Measurements from ENCODE around the gene SCN2A. TPM values are rescaled to one million over a fixed set of nuclear protein-coding genes. Genes with fewer than 3 reads are reported as not detected.

Gene SCN2A
- total RNA-seq, 1 donor from 2014 or later: 0.04 TPM

- no peak for TF ChIP-seq CTCF (IDR thresholded peaks at IDR 0.05; ENCODE audit: insufficient read depth, low read length, poor library complexity, severe bottlenecking)
- no peak for DNase-seq (ENCODE audit: low read depth)
- Histone ChIP-seq H3K4me3 (ENCODE audit: low read depth, low read length) (no peak overlapping the region), H3K36me3 (ENCODE audit: control insufficient read depth, insufficient read depth, low read length) (no peaks in the 10 kb centered on the region), H3K27me3 (ENCODE audit: control insufficient read depth, insufficient read depth, low read length) (no peaks in the 10 kb centered on the region)
Observed at GRCh38 chr2:165432234-165432966, 193.2 kb downstream of the SCN2A start.

- Histone ChIP-seq H3K4me3 (ENCODE audit: low read depth, low read length) (no peak overlapping the region), H3K36me3 (ENCODE audit: control insufficient read depth, insufficient read depth, low read length) (no peaks in the 10 kb centered on the region), H3K27me3 (ENCODE audit: control insufficient read depth, insufficient read depth, low read length) (no peaks in the 10 kb centered on the region)
- no peak for TF ChIP-seq CTCF (IDR thresholded peaks at IDR 0.05; ENCODE audit: insufficient read depth, low read length, poor library complexity, severe bottlenecking)
- DNase-seq (ENCODE audit: low read depth): no peak
Observed at GRCh38 chr2:165434865-165435496, 195.8 kb downstream of the SCN2A start.

- TF ChIP-seq CTCF (IDR thresholded peaks at IDR 0.05; ENCODE audit: insufficient read depth, low read length, poor library complexity, severe bottlenecking): no peak
- no peak for DNase-seq (ENCODE audit: low read depth)
- no peak overlapping the region for H3K4me3 ChIP-seq (ENCODE audit: low read depth, low read length)
- H3K27me3 ChIP-seq (ENCODE audit: control insufficient read depth, insufficient read depth, low read length): no peaks in the 10 kb centered on the region
- H3K36me3 ChIP-seq (ENCODE audit: control insufficient read depth, insufficient read depth, low read length): no peaks in the 10 kb centered on the region
Observed at GRCh38 chr2:165435611-165436010, 196.4 kb downstream of the SCN2A start.

GRCh38 chr2:165436559-165436958 is 197.3 kb downstream of the SCN2A start:
- TF ChIP-seq CTCF (IDR thresholded peaks at IDR 0.05; ENCODE audit: insufficient read depth, low read length, poor library complexity, severe bottlenecking): no peak
- Histone ChIP-seq H3K36me3 (ENCODE audit: control insufficient read depth, insufficient read depth, low read length) (no peaks in the 10 kb centered on the region), H3K27me3 (ENCODE audit: control insufficient read depth, insufficient read depth, low read length) (no peaks in the 10 kb centered on the region), H3K4me3 (ENCODE audit: low read depth, low read length) (no peak overlapping the region)
- no peak for DNase-seq (ENCODE audit: low read depth)

- Histone ChIP-seq H3K36me3 (ENCODE audit: control insufficient read depth, insufficient read depth, low read length) (no peaks in the 10 kb centered on the region), H3K4me3 (ENCODE audit: low read depth, low read length) (no peak overlapping the region), H3K27me3 (ENCODE audit: control insufficient read depth, insufficient read depth, low read length) (no peaks in the 10 kb centered on the region)
- no peak for DNase-seq (ENCODE audit: low read depth)
- TF ChIP-seq CTCF (IDR thresholded peaks at IDR 0.05; ENCODE audit: insufficient read depth, low read length, poor library complexity, severe bottlenecking): no peak
Observed at GRCh38 chr2:165440367-165440766, 201.2 kb downstream of the SCN2A start.

Other genes with a start within 250 kb of the SCN2A start
- gene SCN3A, start 35.4 kb upstream of the SCN2A start, total RNA-seq: under 0.01 and 0.17 TPM in 2 replicates
- 1.6 and 3.6 TPM in 2 replicates for gene CSRNP3, start 230.3 kb downstream of the SCN2A start, total RNA-seq